ENCODE measurements around the gene GBGT1.

- no peak for TF ChIP-seq CTCF (IDR thresholded peaks at IDR 0.05)
- TF ChIP-seq SIN3A (IDR thresholded peaks at IDR 0.05; ENCODE audit: borderline replicate concordance, insufficient read depth, low read depth, low read length) = no peak
- no peak for TF ChIP-seq REST (IDR thresholded peaks at IDR 0.05; ENCODE audit: insufficient read depth in 1 of 2, low read depth in 2 of 2, low read length in 1 of 2)
- TF ChIP-seq POLR2AphosphoS5 (IDR thresholded peaks at IDR 0.05; ENCODE audit: low read depth, low read length) = no peak
- no peak for TF ChIP-seq TCF7L2 (IDR thresholded peaks at IDR 0.05; ENCODE audit: low read depth, low read length)
Observed at GRCh38 chr9:133151041-133151440, 12.7 kb downstream of the GBGT1 start.

Measured in Panc1 (cell line).